HG02571 (cell line): ENCODE results near the gene HIVEP2.

Experiments
- ATAC-seq: cut with Tn5 transposase; IDR thresholded peaks from one replicate; pipeline ENCODE4 v1.9.1; 2021; ENCODE audit warnings: mild to moderate bottlenecking, moderate library complexity; ENCODE audit not compliant: unreplicated experiment

HIVEP2 gene

DNA sequence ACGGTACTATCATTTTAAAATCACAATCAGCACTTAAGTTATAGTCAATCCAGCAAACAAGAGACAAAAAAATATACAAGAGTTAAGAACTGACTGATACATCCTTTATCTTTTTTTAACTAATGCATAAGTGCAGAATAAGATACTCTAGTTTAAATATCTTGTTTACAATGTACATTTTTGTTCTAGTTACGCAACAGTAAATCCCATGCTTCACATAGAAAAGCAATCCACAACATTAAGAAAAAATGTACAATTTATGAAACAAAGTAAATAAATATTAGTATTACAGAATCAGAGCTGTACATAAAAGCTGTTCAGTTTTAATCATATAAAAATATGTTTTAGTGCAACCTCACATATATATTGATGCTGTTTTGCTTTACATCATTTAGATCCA lies 192.6 kb downstream of the HIVEP2 start:
- ATAC-seq: no peak

DNA sequence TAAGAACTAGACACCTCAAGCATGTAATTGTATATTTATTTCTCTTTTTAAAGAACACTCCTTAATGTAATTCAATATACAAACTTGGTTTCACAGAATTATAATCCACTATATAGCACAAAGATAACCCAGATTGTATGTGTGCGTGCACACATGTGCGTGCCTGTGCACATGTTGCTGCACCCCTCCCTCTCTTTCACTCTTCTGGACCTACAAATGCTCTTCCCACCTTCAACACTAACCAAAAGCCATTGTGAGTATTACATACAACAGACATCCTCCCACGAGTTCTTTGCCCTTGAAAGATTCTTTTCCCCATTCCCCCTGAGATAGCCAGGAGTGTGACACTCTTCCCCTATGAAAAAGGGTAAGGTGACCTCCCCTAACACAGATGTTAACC lies 193.5 kb downstream of the HIVEP2 start:
- ATAC-seq: no peak

DNA sequence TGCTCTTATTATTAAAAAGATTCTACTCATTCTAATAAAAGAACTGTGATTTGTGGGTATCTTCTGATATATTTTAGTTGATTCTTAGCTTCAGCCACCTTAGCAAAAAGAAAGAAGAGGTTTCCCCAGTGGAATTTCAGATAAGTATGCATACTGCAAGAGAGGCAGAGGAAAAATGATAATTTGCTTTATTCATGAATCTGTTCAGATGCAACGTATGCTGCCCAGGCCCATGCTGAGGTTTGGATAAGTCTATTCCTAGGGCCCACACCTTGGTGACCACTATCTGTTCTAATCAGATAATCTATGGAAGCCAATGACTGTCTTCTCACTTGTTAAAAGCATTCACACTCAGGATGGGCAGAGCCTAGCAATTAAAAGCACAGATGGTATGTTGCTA lies 194.0 kb downstream of the HIVEP2 start:
- ATAC-seq: no peak

DNA sequence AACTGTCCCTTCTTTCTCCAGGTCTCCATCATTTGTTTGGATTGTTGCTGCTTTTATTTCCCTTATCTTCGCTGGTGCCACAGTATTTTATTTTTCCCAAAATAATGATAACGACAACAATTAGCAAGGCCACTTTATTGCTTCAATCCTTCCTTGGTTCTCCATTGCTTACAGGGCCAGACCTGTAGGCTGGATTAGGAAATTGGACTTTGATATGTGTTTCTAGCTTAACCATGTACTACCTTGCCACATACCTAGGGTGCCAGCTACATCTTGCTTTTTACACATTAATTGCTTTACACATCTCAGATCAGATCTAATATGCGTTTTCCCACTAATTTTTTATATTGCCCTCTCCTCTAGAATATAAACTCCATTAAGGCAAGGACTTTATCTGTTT lies 195.4 kb downstream of the HIVEP2 start:
- no peak for ATAC-seq

DNA sequence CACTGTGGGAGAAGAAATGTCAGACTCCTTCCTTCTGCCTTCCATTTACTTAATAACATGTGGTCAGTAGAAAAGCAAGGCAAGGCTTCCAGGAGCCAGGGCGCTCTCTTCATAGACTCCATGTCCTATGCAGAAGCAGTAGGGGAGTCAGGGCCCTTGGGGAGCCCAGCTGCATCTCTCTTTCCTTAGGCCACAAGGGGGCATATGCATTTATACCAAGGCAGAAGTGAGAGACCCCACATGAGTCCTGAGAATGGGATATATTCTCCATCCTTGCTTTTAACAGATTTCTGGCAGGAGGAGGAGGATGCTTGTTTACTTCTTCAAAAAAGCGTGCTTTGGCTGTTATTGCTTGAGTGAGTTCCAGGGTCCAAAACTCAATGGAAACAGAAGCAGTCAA lies 198.5 kb downstream of the HIVEP2 start:
- ATAC-seq: no peak

DNA sequence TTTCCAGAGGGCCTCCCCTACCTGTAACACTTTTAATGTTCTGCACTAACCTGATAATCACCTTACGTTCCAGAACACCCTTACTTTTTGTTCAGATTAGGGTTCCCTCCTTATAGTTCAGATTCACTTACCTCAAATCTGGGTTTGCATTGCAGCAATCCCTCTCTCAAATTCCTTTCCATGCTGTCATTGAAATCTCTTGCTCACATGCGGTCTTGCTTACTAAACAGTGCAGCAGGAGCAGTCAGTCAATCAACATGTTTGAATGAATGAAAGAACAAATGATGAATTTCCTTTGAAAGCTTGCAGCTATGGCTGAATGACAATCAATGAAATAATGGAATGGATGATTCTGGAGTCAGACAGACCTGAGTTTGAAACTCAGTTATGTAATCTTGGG lies 200.1 kb downstream of the HIVEP2 start:
- ATAC-seq: no peak

DNA sequence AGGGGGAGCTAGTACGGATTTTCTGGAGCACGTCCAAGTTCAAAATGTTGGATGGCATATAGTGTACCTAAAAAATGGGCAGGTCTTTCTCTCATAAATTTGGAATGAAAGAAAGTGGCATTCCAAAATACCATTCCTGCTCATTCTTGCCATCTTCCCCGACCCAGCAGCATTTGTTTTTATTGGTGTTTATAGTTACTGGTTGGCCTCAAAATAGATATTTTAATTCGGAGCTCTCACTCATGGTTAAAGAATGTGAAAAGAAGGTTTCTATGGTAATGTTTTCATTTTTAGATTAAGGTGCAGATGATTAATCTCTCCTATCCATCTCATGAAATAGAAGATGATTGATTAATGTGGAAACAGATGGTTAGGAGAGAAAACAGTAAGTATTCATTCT lies 204.5 kb downstream of the HIVEP2 start:
- ATAC-seq: no peak

DNA sequence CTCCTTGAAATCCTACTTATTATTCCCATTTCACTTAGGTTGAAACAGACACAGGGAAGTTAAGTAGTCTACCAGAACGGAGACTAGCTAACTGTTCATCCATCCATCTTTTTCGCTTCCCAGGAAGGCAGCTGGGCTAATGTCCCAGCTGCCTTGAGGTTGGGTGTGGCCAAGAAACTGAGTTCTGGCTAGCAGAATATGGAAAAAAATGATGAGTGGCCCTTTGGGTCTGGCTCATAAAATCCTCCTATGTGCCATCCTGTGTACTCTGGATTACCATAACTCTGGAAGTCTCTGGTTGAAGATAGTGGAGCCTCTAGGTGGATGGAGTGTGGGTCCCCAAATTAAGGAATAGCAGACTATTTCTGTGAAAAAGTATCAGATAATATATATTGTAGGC lies 206.2 kb downstream of the HIVEP2 start:
- no peak for ATAC-seq

DNA sequence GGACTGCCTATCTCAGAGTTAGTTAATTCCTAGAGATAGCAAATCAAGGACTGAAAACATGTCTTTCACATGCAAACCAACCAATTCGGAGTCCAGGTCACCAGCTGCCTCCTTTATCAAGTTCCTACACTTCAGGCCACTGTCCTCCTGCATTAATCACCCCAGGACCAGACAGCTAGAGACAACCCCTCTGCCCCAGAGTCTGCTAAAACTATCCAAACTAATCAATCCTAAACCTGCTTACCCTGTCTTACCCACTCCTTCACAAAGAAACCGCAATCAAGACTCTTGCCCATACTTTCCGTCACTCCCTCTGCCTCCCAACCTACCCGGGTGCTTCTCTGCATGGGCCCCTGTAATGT lies 207.0 kb downstream of the HIVEP2 start:
- no peak for ATAC-seq

DNA sequence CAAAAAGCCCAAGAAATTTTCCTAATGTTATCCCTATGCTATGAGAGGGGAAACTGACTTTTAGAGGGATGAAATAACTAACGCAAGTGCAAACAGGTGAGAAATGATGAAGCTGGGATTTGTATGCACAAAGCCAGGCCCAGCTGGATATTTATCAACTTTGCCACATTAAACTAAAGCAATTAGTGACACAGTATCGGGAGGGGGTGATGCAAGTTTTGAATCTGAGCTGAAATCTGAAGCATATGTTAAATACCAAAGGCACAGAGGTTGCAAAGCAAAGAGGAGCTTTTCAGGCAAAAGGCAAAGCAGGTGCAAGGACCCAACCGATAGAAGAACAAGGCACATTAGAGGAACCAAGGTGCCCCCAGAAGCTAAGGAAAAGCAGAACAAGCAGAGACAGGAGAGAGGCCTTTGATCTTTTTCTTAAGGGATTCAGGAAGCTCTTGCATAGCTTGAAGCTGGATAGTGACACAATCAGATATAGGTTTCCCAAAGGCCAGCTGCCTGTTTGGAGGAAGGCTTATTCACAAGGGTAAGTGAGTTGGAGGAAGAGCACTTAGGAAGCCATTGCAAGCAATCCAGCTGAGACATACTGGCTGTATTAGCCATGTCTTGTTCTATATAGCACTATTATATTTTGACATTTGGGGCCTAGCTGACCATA lies 207.5 kb downstream of the HIVEP2 start:
- no peak for ATAC-seq

DNA sequence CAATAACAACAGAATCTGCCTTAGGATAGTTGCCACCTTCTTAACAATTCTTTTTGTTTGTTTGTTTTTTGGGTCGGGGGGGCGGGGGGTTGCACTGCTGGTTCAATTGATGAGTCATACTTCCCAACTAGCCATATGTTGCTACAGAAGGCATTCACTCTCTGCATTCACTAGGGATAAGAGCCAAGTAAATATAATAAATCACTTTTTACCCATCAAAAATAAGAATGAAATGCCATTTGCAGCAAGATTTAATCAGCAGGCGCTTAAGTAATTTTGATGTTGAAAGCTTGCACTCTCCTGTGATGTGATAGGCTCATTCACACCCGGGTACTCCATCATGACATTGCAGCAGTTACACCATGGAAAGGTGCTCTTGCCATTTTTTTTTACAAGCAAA lies 209.8 kb downstream of the HIVEP2 start:
- no peak for ATAC-seq

DNA sequence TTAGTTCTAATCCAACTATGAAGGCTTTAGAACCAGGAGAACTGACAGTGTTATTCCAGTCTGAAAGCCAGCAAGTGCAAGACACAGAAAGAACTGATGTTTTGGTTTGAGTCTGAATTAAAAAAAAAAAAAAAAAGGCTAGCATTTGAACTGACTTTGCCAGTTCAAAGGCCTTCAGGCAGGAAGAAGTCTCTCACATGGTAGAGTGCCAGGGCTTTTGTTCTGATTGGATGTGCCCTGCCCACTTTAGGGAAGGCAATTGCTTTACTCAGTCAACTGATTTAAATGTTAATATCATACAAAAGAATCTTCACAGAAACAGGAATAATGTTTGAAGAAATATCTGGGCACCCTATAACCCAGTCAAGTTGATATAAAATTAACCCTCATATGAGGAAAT lies 212.2 kb downstream of the HIVEP2 start:
- ATAC-seq: no peak

DNA sequence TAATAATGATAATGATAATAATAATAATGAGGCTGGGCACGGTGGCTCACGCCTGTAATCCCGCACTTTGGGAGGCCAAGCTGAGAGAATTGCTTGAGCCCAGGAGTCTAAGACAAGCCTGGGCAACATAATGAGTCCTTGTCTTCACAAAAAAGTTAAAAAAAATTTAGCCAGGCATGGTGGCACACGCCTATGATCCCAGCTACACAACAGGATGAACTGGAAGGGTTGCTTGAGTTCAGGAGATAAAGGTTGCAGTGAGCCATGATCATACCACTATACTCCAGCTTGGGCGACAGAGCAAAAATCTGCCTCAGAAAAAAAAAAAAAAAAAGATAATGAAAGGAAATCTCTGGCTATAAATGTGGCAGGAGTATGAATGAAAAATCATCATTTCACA lies 213.4 kb downstream of the HIVEP2 start:
- ATAC-seq: no peak

DNA sequence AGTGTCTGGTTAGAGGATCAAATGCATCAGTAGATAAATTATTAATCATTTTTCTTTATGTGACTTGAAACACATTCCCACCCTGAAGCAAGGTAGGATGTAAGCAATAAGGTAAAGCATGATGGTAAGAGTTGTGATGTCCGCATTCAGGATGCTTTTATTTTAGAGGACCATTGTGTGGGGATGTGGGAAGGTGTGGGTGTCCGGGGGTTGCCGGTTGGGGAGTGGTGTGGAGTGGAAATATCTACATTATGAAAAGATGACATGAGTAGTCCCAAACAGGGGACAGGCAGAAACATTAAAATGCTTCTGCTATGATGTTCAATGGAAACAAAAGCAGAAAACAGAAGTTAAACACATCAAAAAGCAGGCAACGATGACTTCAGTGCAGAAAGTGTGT lies 215.4 kb downstream of the HIVEP2 start:
- no peak for ATAC-seq

DNA sequence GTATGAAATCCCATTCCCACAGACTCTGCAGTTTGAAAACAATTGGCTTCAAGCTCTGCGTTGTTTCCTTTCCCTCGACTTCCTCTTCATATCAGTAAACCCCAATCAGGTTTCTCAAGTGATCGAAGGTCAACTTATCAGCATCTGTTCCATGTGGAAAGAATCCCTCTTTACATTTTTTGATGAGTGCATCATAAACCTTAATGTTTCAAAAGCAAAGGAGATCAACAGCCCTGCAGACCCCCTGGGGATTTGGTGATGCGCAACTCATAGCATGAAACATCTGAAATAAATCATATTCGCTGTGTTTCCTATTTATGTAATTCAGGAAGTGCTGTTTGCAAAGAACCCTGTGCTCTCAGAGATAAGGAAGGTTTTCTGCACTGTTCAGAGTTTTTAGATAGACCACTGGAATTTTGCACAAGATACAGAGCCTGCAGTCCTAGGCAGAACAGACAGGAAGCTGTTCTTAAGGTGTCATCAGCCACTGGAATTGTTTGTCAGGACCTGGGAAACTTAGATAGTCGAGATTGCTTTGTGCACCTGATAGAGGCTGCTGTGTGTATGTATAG lies 216.0 kb downstream of the HIVEP2 start:
- no peak for ATAC-seq

DNA sequence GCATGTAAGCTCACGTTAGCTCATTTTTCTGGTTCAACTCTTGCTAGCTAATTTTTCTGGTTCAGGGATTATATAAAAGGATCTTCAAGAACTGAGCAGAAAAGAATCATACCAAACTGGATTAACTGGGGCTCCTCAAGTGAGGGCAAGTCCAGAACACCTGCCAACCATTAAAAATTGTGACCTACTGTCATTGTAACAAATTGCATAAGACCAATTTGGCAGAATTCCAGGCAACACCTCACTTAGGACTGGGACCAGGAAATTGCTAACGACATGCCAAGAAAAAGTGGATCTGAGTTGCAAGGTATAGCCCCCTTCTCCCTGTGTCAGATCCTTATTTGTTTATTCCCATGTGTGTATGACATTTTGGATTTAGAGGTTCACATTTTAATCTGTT lies 216.6 kb downstream of the HIVEP2 start:
- no peak for ATAC-seq

DNA sequence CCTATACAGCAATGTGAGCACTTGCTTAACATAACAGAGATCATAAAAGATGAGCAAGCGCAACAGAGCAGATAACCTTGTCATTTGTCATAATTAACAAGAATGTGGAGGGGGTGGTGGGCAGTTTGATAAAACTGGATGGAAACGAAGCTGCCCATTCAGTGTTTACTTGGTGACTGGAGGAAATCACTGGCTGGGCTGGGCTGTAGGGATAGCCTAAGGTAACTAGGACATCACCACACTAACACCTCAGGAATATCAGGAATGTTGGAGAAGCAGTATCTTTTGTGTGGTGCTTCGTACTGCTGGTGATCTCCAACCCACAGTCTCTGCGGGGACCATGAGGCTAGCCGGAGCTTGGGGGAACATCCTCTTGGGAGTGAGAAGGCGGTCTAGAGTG lies 218.4 kb downstream of the HIVEP2 start:
- no peak for ATAC-seq

DNA sequence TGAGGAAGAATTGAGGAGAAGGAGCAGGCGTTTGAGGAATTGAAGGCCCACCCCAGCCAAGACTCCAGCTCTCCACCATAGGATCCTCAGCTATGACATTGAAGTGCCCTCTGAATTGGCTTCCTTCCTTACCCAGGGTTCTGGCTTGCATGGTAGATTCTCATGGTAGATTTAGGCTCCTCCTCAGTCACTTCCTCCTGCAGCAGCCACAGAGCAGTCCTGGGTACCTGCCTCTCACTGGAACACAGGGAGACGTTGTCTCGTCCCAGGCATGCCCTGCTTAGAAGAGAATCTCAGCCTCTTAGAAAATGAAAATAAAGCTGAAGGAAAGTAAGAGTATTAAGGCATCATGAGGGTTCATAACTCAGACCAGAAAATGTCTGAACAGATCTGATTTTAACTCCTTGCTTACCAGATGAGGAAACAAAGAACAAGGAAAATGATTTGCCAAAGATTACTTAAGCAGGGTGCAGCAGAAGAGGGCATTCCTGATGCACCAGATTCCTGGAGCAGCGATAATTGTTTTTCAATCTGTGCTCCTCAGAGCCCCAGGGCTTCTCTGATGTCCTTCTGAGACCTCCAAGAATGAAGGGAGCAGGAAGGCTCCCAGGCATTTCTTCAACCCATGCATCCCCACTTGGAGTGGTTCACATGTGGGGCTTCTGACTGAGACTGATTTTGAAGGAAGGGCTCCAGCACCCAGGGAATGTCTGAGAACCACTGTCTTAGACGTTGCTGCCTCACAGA lies 219.8 kb downstream of the HIVEP2 start:
- no peak for ATAC-seq

DNA sequence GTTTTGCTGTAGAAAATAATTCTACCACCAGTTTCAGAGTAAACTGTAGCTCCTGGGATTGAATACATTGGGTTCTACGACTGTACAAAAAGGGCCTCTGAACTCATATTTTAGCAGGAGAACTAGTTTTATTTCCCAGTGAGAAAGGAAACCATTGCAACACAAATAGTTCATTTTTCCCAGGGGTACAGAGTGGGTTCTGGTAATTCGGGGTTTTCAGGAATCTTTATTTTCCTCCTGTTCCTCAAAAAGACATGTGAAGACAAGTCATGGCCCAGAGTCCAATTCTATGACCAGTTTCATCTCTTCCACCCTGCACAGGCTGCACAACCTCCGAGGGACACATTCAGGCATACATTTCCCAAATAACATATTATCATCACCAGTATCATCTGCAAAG lies 222.1 kb downstream of the HIVEP2 start:
- ATAC-seq: no peak

DNA sequence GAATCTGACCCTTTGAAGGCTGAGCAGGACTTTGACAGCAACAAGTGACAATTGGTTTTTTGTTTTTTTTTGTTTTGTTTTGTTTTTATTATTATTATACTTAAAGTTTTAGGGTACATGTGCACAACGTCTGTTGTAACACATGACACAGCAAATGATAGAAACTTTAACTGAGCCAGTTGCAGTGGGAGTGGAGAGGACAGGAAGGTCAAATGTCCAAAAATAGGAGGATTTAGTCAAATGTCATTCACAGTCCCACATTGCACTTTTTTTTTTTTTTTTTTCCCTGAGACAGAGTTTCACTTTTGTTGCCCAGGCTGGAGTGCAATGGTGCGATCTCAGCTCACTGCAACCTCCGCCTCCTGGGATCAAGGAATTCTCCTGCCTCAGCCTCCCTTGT lies 223.0 kb downstream of the HIVEP2 start:
- ATAC-seq: no peak

DNA sequence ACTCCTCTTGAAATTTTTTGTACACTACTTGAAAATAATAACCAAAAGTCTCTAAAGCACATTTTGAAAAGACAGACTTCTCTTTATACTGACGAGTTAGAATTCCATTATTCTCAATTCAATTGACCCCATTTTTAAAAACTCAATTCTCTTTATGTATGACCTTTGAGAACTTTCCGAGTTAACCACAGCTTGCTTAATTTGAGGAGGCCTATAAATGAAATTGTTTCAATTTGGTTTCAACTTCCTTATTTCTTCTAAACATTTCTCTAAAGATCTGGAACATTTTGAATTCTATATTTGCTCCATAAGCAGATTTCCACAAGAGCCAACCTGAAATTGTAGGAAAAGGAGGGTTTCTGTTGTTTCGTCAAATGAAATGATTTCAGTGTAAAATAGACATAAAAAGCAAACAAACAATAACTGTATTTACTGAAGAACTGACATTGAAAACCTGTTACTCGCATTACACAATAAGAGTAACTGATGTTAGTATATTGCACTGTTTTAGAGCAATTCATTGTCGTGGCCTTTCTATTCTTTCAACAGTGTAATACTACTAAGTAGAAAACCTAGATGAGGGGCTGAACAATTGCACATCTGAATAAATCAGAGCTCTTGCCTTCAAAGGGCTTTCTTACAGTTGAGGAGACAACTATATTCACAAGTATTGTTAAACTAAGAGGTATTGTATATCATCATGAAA lies 223.6 kb downstream of the HIVEP2 start:
- ATAC-seq: no peak

DNA sequence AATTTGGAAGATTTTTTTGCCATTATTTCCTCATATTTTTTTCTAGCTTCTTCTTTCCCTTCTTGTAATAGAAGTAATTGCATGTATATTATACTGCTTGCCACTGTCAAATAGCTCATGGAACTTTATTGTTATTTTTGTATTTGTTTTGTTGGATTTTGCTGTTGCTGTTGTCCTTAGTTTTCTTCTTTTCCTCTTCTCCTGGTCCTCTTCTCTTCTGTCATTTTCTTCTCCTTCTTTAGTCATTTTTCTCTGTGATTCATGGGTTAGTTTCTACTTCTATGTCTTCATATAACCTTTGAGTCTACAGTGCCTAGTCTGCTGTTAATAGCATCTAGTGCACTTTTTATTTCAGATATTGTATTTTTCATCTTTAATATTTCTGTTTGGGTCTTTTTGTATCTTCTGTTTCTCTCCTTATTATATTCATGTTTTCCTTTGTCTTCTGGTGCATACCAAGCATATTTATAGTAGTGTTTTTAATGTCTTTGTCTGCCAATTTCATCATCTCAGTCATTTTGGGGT lies 226.2 kb downstream of the HIVEP2 start:
- no peak for ATAC-seq
